Measurements from ENCODE around the gene ETNK2.

- TF ChIP-seq CTCF (IDR thresholded peaks at IDR 0.05 in 4 of 5, conservative IDR thresholded peaks at IDR 0.05 in 1 of 5): no peak
- no peak for TF ChIP-seq POLR2A (IDR thresholded peaks at IDR 0.05)
Observed at GRCh38 chr1:204126956-204127355, 24.9 kb downstream of the ETNK2 start.
